Activated naive CD4-positive, alpha-beta T cell treated with anti-CD3 and anti-CD28 coated beads, Interleukin-2, amount 50 U/mL, for 24 hours (primary cell): ENCODE results near the gene NRP2.

ENCODE experiments used
- H3K27ac Mint-ChIP-seq: one replicate; pipeline ENCODE4 v1.8.0; 2021; ENCODE audit warnings: mild to moderate bottlenecking, mixed read lengths
- H3K27me3 Mint-ChIP-seq: one replicate; pipeline ENCODE4 v1.8.0; 2021; ENCODE audit warnings: mixed read lengths
- H3K36me3 Mint-ChIP-seq: one replicate; pipeline ENCODE4 v1.8.0; 2021; ENCODE audit warnings: mixed read lengths
- H3K4me1 Mint-ChIP-seq: one replicate; pipeline ENCODE4 v1.8.0; 2021; ENCODE audit warnings: mixed read lengths
- H3K4me3 Mint-ChIP-seq: one replicate; pipeline ENCODE4 v1.8.0; 2021; ENCODE audit warnings: mild to moderate bottlenecking, mixed read lengths
- H3K9me3 Mint-ChIP-seq: one replicate; pipeline ENCODE4 v1.8.0; 2021; ENCODE audit warnings: mixed read lengths

NRP2 gene

DNA sequence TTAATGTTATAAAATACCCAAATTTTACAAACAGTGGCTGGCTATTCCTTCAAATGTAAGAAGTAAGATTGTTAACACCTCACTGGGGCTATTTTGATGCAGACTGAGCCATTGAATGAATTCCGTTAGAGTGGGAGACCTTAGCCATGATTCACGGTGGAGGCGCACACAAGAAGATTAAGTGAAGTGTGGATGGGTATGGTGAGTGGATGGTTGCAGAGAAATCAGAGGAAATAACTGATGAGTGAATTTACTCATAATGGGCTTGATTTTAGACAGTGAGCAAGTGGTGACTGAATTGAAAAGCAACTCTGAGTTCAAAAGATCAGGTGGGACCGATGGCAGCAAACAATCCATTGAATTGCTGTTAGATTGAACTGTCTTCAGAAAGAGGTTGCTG is 75.0 kb downstream of the NRP2 start:
- Mint-ChIP-seq H3K27me3 (peaks cover 3% of the 10 kb centered on the region), H3K9me3 (no peaks in the 10 kb centered on the region), H3K4me3 (no peak overlapping the region), H3K4me1 (no peaks in the 10 kb centered on the region), H3K36me3 (no peaks in the 10 kb centered on the region), H3K27ac (no peak overlapping the region)

DNA sequence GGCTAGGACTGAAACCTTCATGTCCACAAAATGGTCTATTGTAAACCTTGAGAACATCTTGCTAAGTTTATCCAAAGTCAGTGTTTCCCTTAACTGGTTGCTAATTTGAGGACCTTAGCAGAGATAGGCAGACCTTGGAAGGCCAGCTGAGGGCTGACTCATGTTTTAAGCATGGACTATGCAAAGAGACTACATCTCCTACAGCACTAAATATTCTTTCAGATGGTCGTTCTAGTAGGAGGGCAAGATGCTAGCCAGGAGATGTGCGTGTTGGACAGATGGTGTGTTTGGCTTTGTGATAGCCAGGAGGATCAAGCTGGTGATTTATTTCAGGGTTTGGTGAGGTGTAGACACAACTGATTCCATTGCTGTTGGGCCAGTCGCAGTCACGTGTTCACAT is 75.8 kb downstream of the NRP2 start:
- Mint-ChIP-seq H3K36me3 (no peaks in the 10 kb centered on the region), H3K27me3 (peaks cover 3% of the 10 kb centered on the region), H3K9me3 (no peaks in the 10 kb centered on the region), H3K27ac (no peak overlapping the region), H3K4me3 (no peak overlapping the region), H3K4me1 (no peaks in the 10 kb centered on the region)

DNA sequence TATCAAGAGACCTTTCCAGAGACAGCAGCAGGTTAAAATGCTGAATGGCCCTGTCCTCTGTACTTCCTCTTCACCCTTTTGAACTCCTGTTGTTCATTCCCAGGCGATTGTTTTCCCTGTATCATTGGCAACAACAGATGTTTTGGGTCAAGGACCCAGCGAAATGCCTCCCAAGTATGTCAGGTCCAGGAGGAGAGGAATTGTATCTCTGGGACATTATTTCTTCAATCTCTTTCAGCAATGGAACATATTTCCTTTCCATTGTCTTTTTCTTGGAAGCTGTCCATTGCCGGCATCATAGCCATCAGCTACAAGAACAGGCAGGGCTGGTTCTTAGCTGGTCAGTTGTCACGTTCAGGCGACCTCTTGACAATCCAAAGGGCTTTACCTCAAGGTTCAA is 76.2 kb downstream of the NRP2 start:
- Mint-ChIP-seq H3K27me3 (peaks cover 5% of the 10 kb centered on the region), H3K4me1 (no peaks in the 10 kb centered on the region), H3K4me3 (no peak overlapping the region), H3K9me3 (no peaks in the 10 kb centered on the region), H3K36me3 (no peaks in the 10 kb centered on the region), H3K27ac (no peak overlapping the region)

DNA sequence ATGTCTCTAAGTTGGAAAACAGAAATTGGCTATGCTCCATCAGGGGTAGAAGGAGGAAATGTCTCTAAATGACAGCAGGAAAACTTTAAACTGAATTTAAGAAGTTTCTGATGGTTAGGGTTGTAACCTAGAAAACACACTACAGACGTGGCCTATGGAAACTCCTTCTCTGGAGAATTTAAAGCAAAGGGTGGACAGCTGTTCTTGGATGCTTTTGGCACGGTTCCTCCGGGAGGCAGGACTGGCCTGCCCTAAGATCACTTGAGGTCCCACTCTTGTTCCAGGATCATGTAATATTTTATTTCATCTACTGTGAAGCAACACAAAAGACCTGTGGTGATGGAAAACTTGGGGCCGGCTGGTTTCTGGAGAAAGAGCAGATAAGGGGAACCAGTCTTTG is 77.0 kb downstream of the NRP2 start:
- H3K27ac Mint-ChIP-seq: no peak overlapping the region
- peaks cover 5% of the 10 kb centered on the region for H3K27me3 Mint-ChIP-seq
- H3K4me1 Mint-ChIP-seq: peaks cover 5% of the 10 kb centered on the region
- no peaks in the 10 kb centered on the region for H3K9me3 Mint-ChIP-seq
- H3K36me3 Mint-ChIP-seq: no peaks in the 10 kb centered on the region
- H3K4me3 Mint-ChIP-seq: no peak overlapping the region

DNA sequence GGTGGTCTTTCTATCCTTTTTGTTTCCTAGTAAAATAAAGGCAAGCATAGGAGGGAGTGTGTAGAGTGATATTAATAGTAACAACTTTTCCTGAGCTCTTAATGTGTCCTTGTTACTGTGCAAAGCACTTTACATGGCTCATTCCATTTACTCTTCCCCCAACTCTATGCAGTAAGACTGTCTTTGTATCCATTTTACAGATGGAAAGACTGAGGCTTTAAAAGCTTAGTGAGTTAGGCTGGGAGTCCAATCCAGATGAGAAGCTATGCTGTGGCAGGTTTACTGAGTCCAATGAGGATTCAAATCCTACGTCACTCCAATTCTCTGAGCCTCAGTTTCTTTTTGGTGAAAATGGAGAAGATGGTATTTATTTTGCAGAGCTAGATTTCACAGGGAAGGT is 77.4 kb downstream of the NRP2 start:
- H3K9me3 Mint-ChIP-seq: no peaks in the 10 kb centered on the region
- no peak overlapping the region for H3K4me3 Mint-ChIP-seq
- no peak overlapping the region for H3K27ac Mint-ChIP-seq
- peaks cover 5% of the 10 kb centered on the region for H3K4me1 Mint-ChIP-seq
- H3K27me3 Mint-ChIP-seq: peaks cover 7% of the 10 kb centered on the region
- no peaks in the 10 kb centered on the region for H3K36me3 Mint-ChIP-seq

DNA sequence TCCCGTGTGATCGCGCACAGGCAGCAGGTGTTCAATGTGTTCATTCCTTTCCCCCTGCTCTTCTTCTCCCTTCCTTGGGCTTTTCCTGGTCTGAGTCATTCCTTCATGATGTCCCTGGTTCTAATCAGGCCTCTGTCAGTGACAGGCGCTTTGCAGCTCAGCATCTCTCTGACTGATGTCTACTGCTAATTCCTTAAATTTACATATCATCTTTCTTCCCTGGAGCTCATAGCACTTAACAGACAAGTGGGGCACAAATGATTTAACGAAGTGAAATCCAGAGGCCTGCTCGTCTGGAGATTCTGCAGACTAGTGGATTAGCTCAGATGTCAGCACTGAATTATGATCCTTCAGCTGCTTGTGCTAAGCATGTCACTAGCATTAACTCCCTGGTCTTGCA is 77.9 kb downstream of the NRP2 start:
- Mint-ChIP-seq H3K4me3 (no peak overlapping the region), H3K36me3 (no peaks in the 10 kb centered on the region), H3K4me1 (peaks cover 5% of the 10 kb centered on the region), H3K9me3 (no peaks in the 10 kb centered on the region), H3K27me3 (peaks cover 11% of the 10 kb centered on the region), H3K27ac (no peak overlapping the region)

DNA sequence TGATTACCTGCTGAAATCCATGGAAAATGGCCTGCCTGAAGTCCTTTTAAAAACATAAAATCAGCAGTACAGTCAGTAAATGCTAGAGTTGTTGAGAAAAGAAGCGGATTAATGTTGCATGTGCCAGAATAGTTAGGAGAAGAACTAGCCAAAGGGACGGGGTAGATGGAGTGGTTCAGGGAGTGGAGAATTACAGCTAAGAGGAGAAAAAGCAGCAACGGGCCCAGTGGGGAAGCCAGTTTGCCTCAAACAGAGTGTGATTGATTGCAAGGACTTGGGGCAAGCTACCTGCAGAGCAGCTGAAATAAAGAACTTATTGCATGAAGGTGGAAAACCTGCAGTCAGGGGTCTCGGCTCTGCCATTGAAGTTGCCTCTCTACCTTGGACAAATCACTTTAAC is 79.1 kb downstream of the NRP2 start:
- H3K27me3 Mint-ChIP-seq: peaks cover 20% of the 10 kb centered on the region
- peaks cover 5% of the 10 kb centered on the region for H3K4me1 Mint-ChIP-seq
- no peak overlapping the region for H3K27ac Mint-ChIP-seq
- H3K36me3 Mint-ChIP-seq: no peaks in the 10 kb centered on the region
- H3K9me3 Mint-ChIP-seq: no peaks in the 10 kb centered on the region
- no peak overlapping the region for H3K4me3 Mint-ChIP-seq

DNA sequence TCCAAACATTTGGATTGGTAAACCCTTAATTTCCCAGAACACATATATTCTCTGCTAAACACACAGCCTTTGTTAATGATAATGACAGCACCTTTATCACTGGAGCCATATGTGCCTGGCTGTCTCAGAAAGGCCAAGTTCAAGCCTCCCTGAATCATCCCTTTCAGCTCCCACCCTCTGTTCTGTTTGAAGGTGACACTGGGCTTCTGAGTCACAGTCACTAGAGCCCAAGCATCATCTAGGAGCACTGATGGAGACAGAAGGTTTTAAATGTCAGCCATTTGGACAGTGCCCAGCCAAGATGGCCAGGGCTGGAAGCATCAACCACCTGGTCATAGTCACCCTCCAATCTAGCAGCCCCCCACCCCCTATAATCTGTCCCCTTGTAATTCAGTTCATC is 80.6 kb downstream of the NRP2 start:
- Mint-ChIP-seq H3K36me3 (no peaks in the 10 kb centered on the region), H3K27ac (no peak overlapping the region), H3K4me1 (peaks cover 8% of the 10 kb centered on the region), H3K9me3 (no peaks in the 10 kb centered on the region), H3K4me3 (no peak overlapping the region), H3K27me3 (peaks cover 23% of the 10 kb centered on the region)

DNA sequence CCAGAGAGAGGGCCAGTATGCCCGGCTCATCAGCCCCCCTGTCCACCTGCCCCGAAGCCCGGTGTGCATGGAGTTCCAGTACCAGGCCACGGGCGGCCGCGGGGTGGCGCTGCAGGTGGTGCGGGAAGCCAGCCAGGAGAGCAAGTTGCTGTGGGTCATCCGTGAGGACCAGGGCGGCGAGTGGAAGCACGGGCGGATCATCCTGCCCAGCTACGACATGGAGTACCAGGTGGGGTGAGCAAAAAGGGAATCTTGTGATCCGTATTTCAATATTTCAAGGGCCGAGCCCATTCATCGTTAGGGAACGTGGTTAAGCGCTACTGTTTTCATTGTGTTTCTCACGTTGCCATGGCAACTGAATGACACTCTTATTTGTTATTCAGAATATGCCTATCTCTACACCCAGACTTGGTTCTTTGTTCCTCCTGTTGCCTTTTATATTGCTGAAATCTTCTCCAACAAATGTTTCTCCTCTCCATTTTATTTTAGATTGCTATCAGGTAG is 81.5 kb downstream of the NRP2 start:
- no peak overlapping the region for H3K27ac Mint-ChIP-seq
- H3K9me3 Mint-ChIP-seq: no peaks in the 10 kb centered on the region
- no peaks in the 10 kb centered on the region for H3K36me3 Mint-ChIP-seq
- peaks cover 8% of the 10 kb centered on the region for H3K4me1 Mint-ChIP-seq
- peak overlapping the region; percentile 6 for H3K4me3 Mint-ChIP-seq
- peaks cover 23% of the 10 kb centered on the region for H3K27me3 Mint-ChIP-seq

DNA sequence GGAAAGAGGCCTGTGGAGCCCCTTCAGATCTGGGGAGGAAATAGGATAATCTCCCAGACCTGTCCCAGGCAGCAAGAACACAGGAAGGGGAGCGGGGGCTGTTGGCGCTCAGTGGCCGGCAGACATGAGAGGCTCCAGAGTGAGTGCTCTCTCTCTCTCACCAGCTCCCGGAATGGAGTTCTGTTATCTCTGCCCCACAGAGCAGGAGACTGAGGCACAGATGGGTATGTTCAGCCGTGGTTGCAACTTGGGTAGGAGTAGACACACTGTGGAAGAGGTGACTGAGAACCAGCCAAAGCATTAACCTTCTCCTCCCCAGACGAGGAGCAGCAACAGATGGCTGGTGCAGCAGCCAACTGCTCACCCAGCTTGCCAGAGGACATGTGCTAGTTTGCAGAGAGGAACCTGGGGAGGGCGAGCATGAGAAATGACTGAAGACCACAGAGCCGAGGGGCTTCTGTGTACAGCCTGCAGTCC is 82.0 kb downstream of the NRP2 start:
- no peak overlapping the region for H3K27ac Mint-ChIP-seq
- H3K9me3 Mint-ChIP-seq: no peaks in the 10 kb centered on the region
- H3K36me3 Mint-ChIP-seq: no peaks in the 10 kb centered on the region
- peaks cover 10% of the 10 kb centered on the region for H3K4me1 Mint-ChIP-seq
- H3K27me3 Mint-ChIP-seq: peaks cover 23% of the 10 kb centered on the region
- peak overlapping the region; percentile 6 for H3K4me3 Mint-ChIP-seq

DNA sequence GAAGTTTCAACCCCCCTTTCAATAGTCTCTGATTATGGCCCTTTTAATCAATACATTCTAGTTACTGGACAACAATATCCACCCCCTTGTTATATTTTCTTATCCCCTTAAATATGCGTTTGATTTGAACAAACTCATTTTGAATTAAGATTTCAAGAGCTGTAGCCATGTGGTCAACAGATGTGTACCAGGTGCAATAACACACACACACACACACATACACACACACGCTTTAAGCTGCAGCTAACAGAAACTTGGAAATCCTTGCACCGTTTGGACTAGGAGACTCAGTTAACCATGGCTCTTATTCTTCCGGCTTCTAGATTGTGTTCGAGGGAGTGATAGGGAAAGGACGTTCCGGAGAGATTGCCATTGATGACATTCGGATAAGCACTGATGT is 82.8 kb downstream of the NRP2 start:
- peaks cover 14% of the 10 kb centered on the region for H3K4me1 Mint-ChIP-seq
- H3K36me3 Mint-ChIP-seq: no peaks in the 10 kb centered on the region
- H3K9me3 Mint-ChIP-seq: no peaks in the 10 kb centered on the region
- no peak overlapping the region for H3K27ac Mint-ChIP-seq
- H3K27me3 Mint-ChIP-seq: peaks cover 25% of the 10 kb centered on the region
- no peak overlapping the region for H3K4me3 Mint-ChIP-seq

DNA sequence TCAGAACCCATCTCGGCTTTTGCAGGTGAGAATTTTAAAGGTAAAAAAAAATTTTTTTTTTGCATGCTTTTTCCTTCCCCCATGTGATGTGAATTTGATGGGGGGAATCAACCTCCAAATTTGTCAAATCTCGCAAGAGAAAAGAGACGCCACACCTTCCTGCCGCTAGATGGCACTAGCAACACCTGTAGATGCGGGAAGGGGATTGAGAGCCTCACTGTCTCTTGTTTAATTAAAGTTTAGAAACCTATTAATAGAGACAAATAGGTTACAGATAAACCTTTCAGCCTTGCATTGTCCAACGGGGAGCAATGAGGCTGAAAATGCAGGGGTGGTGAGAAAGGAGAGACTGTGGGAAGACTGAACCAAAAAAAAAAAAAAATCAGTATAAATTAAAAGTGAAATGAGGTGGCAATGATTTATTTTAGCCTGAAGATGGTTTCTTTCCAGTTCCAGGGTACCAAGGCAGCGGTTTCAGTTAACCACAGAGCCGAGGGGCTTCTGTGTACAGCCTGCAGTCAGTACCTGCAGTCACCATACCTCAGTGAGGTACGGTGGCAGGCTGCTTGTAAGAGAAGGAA is 84.6 kb downstream of the NRP2 start:
- no peak overlapping the region for H3K27ac Mint-ChIP-seq
- no peaks in the 10 kb centered on the region for H3K36me3 Mint-ChIP-seq
- peaks cover 14% of the 10 kb centered on the region for H3K4me1 Mint-ChIP-seq
- no peak overlapping the region for H3K4me3 Mint-ChIP-seq
- H3K27me3 Mint-ChIP-seq: peaks cover 27% of the 10 kb centered on the region
- no peaks in the 10 kb centered on the region for H3K9me3 Mint-ChIP-seq

DNA sequence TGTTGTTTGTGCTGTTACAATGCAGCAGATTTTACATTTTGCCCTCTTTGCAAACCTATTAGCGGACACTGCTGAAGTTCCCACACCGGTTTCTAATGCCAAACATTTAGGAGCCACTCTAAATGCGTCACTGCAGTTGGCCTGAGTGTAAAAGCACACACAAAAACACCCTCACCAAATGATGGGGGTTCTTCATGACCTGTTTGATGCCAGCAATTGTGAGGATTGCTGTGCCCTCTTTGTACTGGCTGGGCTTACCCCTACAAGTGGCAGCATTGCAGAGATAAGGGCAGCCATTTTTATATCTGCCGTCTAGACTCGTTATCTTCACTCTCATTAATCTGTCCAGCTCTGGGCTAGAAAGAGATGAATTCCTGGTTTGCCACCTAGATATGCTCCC is 85.3 kb downstream of the NRP2 start:
- Mint-ChIP-seq H3K27ac (no peak overlapping the region), H3K27me3 (peaks cover 25% of the 10 kb centered on the region), H3K9me3 (no peaks in the 10 kb centered on the region), H3K4me1 (peaks cover 14% of the 10 kb centered on the region), H3K36me3 (no peaks in the 10 kb centered on the region), H3K4me3 (no peak overlapping the region)

DNA sequence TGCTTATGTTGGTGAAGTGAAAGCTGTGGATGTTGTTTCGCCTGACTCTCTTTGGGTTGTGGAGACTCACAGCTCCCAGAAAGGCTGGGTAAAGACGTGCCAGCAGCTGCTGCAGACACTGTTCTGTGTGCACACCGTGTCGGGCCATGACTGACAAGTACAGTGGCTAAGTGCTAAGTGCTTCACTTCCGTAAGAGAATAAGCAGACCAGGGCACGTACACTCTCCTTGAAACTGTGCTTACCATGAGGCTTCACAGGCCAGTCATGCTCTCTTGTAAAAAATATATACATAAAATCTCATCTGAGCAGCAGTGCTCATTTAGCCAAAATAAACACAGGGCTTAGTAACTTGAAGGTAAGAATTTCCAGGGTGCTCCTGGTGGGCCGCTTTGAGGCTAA is 86.0 kb downstream of the NRP2 start:
- H3K9me3 Mint-ChIP-seq: no peaks in the 10 kb centered on the region
- peaks cover 24% of the 10 kb centered on the region for H3K27me3 Mint-ChIP-seq
- H3K36me3 Mint-ChIP-seq: no peaks in the 10 kb centered on the region
- no peak overlapping the region for H3K4me3 Mint-ChIP-seq
- no peak overlapping the region for H3K27ac Mint-ChIP-seq
- peaks cover 14% of the 10 kb centered on the region for H3K4me1 Mint-ChIP-seq

DNA sequence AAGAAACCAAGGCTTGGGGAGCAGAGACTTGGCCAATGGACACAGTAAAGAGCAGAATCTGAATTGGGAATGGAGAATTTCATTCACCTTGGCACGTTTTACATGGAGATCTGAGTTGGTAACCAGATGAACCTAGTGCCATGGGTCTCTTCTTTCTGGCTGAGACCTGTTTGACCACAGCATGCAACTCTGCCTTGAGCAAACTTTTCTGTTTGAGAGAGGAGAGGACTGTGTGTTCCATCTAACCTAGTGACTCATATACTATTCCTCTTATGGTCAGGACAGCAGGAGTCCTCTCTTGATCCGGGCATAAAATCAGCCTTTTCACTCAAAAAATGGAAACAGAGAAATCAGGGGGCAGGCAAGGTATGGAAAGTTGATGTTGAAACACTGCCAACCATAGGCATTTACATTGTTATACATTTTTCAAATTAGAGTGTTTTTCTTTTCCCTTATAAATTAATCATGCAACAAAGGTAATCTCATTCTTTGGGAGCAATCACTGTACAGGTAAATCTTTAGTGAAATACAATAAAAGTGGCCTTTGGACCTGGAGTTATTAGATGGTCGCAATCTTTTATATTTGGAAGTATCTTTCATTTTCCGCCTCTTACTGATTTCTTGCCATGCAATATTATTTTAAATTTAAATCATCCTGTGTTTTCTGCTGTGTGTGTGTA is 86.7 kb downstream of the NRP2 start:
- peaks cover 12% of the 10 kb centered on the region for H3K4me1 Mint-ChIP-seq
- no peaks in the 10 kb centered on the region for H3K36me3 Mint-ChIP-seq
- no peak overlapping the region for H3K27ac Mint-ChIP-seq
- H3K9me3 Mint-ChIP-seq: no peaks in the 10 kb centered on the region
- peaks cover 24% of the 10 kb centered on the region for H3K27me3 Mint-ChIP-seq
- H3K4me3 Mint-ChIP-seq: no peak overlapping the region

DNA sequence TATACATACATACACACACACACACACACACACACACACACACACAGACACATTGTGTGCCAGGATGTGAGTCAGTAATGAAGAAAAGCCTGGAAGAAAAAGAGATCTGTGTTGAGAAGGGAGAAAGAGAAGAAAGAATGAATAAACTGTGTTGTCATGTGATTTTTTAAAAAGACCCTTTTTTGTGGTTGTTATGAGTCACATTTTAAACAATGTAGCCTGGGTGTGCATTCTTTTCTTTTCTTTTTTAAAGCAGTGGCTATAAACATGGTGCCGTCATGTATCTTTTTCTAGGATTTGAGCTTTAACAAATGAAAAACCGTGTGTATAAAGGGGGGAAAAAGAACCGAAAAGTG is 87.2 kb downstream of the NRP2 start:
- Mint-ChIP-seq H3K27ac (no peak overlapping the region), H3K4me1 (peaks cover 9% of the 10 kb centered on the region), H3K9me3 (no peaks in the 10 kb centered on the region), H3K4me3 (no peak overlapping the region), H3K36me3 (no peaks in the 10 kb centered on the region), H3K27me3 (peaks cover 21% of the 10 kb centered on the region)

DNA sequence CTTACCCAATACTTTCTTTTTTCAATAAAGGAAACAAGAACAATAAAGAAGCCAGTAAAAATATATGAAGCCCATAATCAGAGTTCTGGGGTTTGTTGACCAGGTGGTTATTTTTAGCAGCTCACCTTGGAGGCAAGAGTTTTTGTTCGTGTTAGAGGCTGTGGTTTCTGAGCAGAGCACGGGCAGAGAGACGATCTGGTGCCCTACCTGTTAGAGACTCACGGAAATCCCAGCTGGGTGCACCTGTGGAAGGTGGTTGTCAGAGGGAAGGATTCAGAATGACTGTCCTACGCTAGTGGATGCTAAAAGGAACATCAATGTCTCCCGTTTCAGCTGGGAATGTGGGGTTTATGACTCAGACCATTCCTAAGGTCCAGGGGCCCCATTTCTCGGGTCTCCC is 87.6 kb downstream of the NRP2 start:
- H3K9me3 Mint-ChIP-seq: no peaks in the 10 kb centered on the region
- peaks cover 20% of the 10 kb centered on the region for H3K27me3 Mint-ChIP-seq
- H3K27ac Mint-ChIP-seq: no peak overlapping the region
- H3K4me1 Mint-ChIP-seq: peaks cover 9% of the 10 kb centered on the region
- H3K36me3 Mint-ChIP-seq: no peaks in the 10 kb centered on the region
- no peak overlapping the region for H3K4me3 Mint-ChIP-seq
